Measurements from ENCODE around the gene CD40. TPM values are rescaled to one million over a fixed set of nuclear protein-coding genes. Genes with fewer than 3 reads are reported as not detected.

The CD40 gene
- total and polyA plus RNA-seq, 12 donors, result 4.5 to 20.5 (median 9.4) TPM

DNA sequence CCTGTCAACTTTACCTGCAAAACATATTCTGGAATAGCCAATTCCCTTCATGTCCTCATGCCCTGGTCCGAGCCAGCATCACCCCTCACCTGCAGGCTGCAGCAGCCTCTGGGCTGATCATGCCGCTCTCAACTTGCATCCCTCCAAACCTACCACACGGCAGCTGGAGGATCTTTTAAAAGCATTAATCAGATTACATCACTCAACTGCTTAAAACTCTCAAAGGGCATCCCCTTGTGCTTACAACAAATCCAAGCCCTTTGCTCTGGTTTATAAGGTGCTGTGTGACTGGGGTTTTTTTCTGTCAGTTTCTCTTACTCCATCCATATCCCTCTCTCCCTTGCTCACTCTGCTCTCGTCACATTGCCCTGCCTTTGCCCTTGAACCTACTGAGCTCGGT, 24.0 kb downstream of the CD40 start:
- Histone ChIP-seq H3K4me3 (no peak overlapping the region), H3K4me1 (replicated peaks in 1 of 2) (peaks cover 0 to 5% of the 10 kb centered on the region in 2 donors), H3K36me3 (replicated peaks in 1 of 2) (no peaks in the 10 kb centered on the region), H3K9me3 (replicated peaks in 1 of 3) (no peaks in the 10 kb centered on the region), H3K27ac (no peak overlapping the region), H3K27me3 (no peaks in the 10 kb centered on the region)
- intact Hi-C loops (cut with DNase I), result no loop called here
- TF ChIP-seq, protein P1, sequence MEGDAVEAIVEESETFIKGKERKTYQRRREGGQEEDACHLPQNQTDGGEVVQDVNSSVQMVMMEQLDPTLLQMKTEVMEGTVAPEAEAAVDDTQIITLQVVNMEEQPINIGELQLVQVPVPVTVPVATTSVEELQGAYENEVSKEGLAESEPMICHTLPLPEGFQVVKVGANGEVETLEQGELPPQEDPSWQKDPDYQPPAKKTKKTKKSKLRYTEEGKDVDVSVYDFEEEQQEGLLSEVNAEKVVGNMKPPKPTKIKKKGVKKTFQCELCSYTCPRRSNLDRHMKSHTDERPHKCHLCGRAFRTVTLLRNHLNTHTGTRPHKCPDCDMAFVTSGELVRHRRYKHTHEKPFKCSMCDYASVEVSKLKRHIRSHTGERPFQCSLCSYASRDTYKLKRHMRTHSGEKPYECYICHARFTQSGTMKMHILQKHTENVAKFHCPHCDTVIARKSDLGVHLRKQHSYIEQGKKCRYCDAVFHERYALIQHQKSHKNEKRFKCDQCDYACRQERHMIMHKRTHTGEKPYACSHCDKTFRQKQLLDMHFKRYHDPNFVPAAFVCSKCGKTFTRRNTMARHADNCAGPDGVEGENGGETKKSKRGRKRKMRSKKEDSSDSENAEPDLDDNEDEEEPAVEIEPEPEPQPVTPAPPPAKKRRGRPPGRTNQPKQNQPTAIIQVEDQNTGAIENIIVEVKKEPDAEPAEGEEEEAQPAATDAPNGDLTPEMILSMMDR (IDR thresholded peaks at IDR 0.05), result no peak
- no peak for TF ChIP-seq POLR2A (IDR thresholded peaks at IDR 0.05)
- 41 to 48% (median 46%) methylated on average over 5 of the region's 5 CpGs for WGBS, 4 donors
- no peak for DNase-seq

DNA sequence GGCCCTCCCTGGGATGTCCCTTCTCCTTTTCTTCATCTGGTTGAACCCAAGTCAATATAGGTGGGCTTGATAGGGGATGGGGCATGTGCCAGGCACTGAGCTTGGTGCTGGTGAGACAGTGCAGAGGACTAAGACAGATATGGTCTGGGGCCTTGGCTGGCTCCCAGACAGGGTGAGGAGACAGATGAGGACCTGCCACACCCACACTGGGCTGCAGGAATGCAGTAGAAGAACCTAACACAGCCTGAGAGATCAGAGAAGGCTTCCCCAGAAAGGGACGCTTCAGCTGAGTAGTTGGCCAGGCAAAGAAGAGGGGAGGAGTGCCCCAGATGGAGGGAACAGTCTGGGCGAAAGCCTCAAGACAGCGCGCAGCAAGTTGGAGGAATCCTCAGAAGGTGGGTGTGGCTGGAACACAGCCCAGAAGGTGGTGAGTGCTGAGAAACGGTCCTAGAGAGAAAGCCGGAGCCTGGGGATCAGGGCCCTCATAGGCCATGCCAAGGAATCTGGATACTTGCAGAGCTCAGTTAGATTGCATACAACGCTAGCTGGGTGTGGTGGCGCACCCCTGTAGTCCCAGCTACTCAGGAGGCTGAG, 26.4 kb downstream of the CD40 start:
- WGBS, 4 donors, result 74 to 89% (median 80%) methylated on average over 8 of the region's 8 CpGs
- intact Hi-C loops (cut with DNase I), result no loop called here
- no peaks in the 10 kb centered on the region for H3K27me3 ChIP-seq

DNA sequence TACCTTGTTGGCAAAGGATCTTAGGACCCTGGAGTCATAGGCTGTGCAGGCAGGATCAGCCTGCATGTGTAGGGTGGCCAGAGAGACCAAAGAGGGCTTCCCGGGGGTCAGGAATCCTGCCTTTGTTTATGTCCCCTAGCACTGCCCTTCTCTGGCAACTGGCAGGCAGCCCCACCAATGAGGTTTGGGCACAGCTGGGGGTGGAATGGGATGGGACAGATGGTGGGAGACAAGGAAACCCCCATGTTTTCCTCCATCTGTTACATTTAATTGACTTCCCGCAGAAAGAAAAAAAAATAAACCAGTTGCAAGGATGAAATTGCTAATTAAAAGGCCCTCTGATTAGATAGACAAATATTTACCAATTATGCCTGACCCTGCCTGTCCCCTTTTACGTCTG, 27.6 kb downstream of the CD40 start:
- WGBS, 4 donors, result 61 to 71% (median 66%) methylated on average over 2 to 3 of the region's 3 CpGs
- TF ChIP-seq, protein P1 (IDR thresholded peaks at IDR 0.05), result no peak
- no peak for TF ChIP-seq POLR2A (IDR thresholded peaks at IDR 0.05)
- no peaks in the 10 kb centered on the region for H3K27me3 ChIP-seq
- no peak overlapping the region for H3K4me3 ChIP-seq
- no peak overlapping the region for H3K27ac ChIP-seq
- intact Hi-C loops (cut with DNase I), result no loop called here
- no peaks in the 10 kb centered on the region for H3K36me3 ChIP-seq (replicated peaks in 1 of 2)
- no peaks in the 10 kb centered on the region for H3K4me1 ChIP-seq (replicated peaks in 1 of 2)
- no peaks in the 10 kb centered on the region for H3K9me3 ChIP-seq (replicated peaks in 1 of 3)
- no peak for DNase-seq

More for the DNA sequence above, 26.4 kb downstream of the CD40 start:
- H3K9me3 ChIP-seq (replicated peaks in 1 of 3), result no peaks in the 10 kb centered on the region
- H3K4me3 ChIP-seq, result no peak overlapping the region
- H3K4me1 ChIP-seq (replicated peaks in 1 of 2), result peaks cover 0 to under 1% of the 10 kb centered on the region in 2 donors
- TF ChIP-seq, protein P1 (IDR thresholded peaks at IDR 0.05), result no peak
- no peak for TF ChIP-seq POLR2A (IDR thresholded peaks at IDR 0.05)
- no peaks in the 10 kb centered on the region for H3K36me3 ChIP-seq (replicated peaks in 1 of 2)
- DNase-seq, result no peak
- no peak overlapping the region for H3K27ac ChIP-seq

DNA sequence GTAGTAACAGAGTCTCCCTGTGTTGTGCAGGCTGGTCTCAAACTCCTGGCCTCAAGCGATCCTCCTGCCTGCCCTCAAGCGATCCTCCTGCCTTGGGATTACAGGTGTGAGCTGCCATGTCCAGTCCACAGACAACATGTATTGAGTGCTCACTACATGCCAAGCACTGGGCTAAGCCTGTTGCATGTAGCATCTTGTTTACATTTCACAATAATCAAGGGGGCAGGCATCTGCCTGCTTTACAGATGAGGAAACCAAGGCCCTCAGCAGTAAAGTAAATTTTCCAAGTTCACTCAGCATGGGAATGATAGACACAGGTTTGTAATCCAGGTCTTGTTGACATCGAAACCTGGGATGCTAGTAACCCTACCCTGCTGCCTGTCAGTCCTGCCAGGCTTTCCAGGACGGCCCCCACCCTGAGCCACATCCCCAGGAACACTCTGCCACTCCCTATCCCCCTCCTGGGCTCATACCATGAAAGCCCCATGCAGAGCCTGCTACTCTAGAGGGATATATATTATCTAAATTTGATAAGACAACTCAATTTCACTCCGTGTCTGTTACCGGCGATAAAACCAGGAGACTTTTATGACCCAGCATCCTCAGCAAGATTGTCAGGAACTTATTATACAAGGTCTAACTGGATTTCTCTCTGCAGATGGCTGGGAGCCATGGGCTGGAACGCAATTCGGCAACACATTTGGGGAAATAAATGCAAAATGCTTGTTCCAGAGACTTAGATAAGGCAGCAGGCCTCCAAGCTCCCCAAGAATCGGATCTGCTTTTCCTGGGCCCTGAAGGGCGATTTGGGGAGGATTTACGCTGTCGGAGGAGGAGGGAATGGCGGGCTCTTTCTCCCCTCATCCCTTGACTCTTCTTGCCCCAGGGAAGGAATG, 30.4 kb downstream of the CD40 start:
- no peaks in the 10 kb centered on the region for H3K9me3 ChIP-seq (replicated peaks in 1 of 3)
- no peaks in the 10 kb centered on the region for H3K27me3 ChIP-seq
- H3K36me3 ChIP-seq (replicated peaks in 1 of 2), result no peaks in the 10 kb centered on the region
- 77 to 87% (median 81%) methylated on average over 14 of the region's 14 CpGs for WGBS, 4 donors
- TF ChIP-seq POLR2A (IDR thresholded peaks at IDR 0.05), result no peak
- TF ChIP-seq, protein P1 (IDR thresholded peaks at IDR 0.05), result no peak
- intact Hi-C loops (cut with DNase I), result no loop called here
- no peak for DNase-seq
- no peaks in the 10 kb centered on the region for H3K4me1 ChIP-seq (replicated peaks in 1 of 2)
- no peak overlapping the region for H3K4me3 ChIP-seq
- H3K27ac ChIP-seq, result no peak overlapping the region
